ENCODE data around the gene RAB3B.
A peak's percentile ranks its signal among the peaks of the same experiment; 100 is the strongest.

RAB3B gene

DNA sequence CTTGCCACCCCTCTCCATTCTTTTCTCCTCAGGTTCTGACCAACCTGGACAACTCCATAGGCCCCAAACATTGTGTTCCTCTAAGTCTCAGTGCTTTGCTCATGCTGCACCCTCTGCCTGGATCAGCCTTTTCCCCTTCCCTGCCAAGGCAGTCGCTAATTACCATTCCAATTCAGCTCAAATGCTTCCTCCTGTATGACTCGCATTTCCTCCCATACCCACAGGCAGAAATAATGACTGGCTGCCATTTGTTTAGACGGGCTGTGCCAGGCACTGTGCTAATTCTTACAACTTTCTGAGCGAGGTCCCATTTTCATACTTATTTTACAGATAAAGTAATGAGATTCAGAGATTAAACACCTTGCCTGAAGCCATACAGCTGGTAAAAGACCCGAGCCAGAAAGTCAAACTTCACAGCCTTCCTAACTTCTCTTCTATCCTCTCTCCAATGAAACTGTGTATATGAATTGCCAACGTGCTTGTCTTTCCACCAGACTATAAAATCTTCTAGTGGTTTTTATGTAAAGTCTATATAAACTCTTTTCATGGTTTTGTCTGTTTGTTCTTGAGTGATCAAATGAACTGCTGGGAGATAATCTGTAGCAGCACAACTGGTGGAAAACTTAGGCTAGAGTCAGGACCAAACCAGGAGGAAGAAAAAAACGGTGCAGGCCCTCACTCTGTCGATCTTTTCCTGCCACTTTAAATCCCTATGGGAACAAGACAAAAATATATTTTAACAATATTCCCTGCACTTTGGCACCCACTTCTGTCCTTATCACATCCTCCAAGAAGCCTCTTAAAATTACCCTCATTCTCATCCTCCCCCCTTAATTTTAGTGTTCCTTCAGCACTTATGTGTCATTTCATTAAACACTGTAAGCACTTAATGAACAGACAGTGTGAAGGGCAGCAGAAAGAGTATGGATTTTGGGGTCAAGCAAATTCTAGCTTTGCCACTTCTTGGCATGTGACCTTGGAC is 33.7 kb downstream of the RAB3B start:
- peak; percentile 20 for DNase-seq (ENCODE audit: low spot score)

- no peak for DNase-seq (ENCODE audit: low spot score)
Measured at GRCh38 chr1:51955797-51956527, 34.5 kb downstream of the RAB3B start.

- DNase-seq (ENCODE audit: low spot score): no peak
Measured at GRCh38 chr1:51954783-51955182, 35.7 kb downstream of the RAB3B start.

GRCh38 chr1:51953079-51953478 is 37.4 kb downstream of the RAB3B start:
- DNase-seq (ENCODE audit: low spot score): no peak

DNA sequence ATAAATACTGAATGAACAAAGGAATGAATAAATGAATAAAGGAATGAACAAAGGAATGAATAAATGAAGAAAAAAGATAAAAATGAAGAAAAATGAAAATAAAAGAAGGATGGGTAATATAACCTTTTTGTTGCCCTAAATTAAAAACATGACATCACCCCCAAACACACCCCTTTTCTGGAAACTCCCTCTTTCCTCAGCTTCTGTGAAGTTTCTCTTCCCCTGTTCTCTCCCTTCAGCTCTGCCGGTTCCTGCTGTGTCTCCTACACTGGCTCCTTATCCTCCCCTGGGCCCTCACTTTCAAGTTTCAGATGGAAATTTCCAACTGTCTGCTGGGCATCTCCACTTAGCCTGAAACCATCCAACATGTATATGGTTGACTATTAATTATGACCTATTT is 37.9 kb downstream of the RAB3B start:
- no peak for DNase-seq (ENCODE audit: low spot score)

DNA sequence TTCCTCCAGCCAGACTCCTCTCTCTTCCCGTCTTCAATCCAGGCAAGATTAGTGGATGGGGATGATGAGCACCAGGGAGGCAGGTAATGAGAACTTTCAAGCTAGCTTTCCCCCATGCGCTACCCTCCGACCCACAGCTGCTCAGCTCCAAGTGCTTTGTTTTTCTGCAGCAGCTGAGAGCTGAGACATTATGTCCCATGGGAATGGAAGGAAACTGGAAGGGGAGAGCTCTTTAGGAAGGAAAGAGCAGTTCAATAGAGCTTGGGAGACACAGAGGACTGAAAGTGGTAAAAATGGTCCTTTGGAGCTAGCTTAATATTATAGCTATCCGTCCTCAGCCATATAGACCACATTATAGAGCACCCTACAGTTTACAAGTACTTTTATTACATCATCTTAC is 39.8 kb downstream of the RAB3B start:
- DNase-seq (ENCODE audit: low spot score): no peak

DNA sequence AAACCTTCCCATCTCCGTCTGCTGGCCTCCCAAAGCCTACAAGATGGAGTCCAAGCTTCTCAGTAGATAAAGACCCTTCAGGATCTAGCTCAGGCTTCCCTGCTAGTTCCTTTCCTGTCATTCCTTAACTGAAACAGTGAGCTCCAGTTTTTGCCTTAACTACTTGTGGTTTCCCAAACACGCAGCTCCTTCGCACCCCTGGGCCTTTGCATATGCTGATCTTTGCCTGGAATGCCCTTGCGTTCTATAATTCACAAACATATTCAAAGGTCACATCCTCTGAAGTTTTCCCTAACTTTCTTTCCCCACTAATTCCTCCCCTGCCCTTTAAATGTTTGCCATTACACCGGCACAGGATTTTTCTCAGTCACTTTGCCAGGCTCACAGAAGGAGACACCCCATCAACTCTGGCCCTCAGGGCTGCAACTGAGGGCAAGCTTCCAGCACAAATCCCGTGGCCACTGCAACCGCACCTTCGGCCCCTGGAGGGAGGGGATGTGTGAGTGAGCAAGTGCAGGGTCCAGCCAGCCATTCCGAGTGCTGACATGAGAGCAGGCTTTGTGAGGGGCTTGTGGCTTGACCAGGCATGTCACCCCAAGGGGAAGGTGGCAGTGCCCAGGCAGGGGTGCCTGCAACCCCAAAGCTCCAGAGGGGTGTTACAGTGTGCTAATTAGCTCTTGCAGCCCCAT is 41.3 kb downstream of the RAB3B start:
- no peak for DNase-seq (ENCODE audit: low spot score)

DNA sequence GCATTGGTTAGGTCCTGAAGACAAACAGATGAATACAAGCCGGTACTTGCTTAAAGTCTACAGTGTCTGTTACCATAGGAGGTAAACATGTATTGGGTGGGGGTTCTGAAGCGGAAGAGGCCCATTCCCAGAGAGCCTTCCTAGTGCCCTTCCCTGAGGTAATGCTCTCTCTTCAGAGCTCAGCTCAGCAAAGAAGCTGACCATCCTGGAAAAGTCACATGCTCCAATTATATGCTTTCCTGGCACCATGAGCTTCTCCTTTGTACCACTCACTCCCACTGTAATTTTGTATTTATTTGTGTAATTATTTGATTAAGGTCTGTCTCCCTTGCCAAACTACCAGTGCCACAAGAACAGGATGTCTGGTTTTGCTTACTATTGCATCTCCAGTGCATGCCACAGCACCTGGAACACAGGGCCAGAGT is 42.0 kb downstream of the RAB3B start:
- DNase-seq (ENCODE audit: low spot score): no peak

DNA sequence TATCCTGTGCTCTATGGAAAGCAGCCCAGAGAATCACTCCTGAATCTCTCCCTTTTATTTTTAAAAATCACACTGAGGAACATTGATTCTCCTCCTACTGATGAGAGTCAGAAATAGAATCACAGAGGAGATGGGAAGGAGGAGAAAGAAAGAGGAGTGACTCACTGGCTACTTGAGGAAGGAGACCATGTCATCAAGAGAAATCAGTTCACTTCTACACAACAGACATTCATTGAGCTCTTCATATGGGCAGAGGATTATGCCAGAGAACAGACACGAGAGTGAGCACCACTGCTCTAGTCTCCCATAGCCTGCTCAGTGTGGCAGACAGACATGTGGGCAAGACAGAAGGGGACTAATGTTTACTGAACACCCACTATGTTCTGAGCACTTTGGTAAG is 44.2 kb downstream of the RAB3B start:
- DNase-seq (ENCODE audit: low spot score): no peak

- no peak for DNase-seq (ENCODE audit: low spot score)
Measured at GRCh38 chr1:51945591-51945990, 44.9 kb downstream of the RAB3B start.

GRCh38 chr1:51942281-51942680 is 48.2 kb downstream of the RAB3B start:
- DNase-seq (ENCODE audit: low spot score): no peak

DNA sequence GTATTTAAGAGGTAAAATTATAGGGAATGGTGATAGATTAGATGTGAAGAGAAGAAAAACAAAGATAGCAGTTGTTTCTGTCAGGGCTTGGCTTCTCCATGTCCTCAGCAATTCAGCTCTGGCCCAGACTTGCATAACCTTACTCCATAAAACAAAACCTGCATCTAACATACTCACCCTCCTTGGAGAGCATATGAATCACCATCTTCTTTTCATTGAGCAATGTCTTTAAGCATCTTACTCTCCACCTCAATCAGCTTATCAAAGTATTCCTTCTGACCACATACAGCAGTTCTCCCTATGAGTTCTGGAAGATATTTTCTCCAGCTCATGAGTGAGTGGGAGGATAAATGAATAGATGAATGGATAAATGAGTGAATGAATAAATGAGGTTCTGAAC is 49.0 kb downstream of the RAB3B start:
- no peak for DNase-seq (ENCODE audit: low spot score)

- DNase-seq (ENCODE audit: low spot score): no peak
Measured at GRCh38 chr1:51937112-51937511, 53.4 kb downstream of the RAB3B start.

- DNase-seq (ENCODE audit: low spot score): no peak
Measured at GRCh38 chr1:51936531-51936930, 54.0 kb downstream of the RAB3B start.

DNA sequence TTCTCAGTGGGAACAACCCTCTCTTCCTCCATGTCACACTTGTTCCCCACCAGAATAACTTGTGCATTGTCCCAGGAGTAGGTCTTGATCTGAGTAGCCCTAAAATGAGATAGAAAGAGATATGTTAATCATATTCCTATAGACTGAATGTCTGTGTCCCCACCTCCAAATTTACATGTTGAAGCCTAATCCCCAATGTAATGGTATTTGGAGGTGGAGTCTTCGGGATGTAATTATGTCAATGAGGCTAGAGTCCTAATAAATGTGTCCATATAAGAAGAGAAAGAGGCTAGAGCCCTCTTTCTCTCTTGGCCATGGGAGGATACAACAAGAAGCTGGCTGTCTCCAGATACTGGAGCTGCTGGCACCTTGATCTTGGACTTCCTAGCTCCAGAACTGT is 57.2 kb downstream of the RAB3B start:
- DNase-seq (ENCODE audit: low spot score): no peak

GRCh38 chr1:51930329-51930728 is 60.2 kb downstream of the RAB3B start:
- no peak for DNase-seq (ENCODE audit: low spot score)

DNA sequence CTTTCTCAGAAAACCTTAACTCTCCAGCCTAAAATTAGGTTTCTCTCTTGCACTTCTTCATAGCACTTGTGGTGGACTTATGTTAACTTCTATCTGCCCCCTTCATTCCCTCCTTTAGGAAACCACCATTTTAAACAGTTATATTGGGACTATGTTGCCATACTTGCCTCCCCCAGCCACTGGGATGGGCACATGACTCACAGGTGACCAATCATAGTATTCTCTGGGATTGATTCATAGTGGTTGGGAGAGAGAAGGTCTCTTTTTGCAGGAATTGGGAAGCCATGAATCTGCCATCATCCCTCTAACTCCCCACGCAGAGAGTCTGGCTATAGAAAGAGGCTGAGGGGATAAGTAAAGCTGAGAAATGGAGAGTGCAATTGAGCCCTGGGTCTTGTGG is 61.6 kb downstream of the RAB3B start:
- peak; percentile 12 for DNase-seq (ENCODE audit: low spot score)

DNA sequence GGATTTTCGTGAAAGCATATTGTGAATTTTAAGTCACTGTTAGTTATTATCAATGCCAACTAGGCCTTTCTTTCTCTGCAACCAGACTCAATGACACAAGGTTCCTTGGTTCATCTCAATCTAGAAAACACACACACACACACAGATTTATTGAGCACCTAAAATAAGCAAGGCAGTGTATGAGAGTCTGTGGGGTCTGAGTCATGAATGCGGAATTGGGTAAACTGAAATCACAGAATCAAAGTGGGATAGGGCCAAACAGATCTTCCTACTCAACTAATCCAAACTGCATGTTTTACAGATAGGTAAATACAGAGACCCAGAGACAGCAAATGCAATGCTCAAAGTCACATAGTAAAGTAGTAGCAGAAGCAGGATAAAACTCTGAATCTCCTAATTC is 63.5 kb downstream of the RAB3B start:
- DNase-seq (ENCODE audit: low spot score): no peak

DNA sequence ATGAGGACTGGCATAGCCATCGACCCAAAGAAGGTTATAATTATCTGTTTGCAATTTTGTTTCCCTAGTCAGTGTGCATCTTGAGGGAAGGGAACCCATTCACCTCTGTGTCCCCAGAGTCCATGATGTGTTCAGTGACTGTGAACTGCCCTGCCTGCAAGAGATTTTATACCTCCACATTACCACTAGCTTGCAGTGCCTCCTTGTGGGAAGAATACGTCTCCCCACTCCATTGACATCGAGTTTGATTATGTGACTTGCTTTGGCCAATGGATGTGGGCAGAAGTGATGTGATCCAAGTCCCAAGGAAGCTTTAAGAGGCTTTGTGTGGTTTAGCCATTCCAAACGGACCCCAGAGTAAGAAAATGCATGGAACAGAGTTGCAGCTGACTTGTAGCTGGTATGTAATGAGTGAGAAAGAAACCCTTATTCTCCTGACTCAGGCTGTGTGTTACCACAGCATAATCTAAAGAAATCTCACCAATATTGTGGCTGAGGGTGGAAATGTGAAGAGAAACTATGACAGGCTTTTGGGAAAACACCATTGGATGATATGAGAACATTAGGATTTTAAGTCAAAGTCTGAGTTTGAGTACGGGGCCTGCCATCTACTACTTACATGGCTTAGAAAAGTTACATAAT is 64.2 kb downstream of the RAB3B start:
- no peak for DNase-seq (ENCODE audit: low spot score)

GRCh38 chr1:51924455-51924854 is 66.0 kb downstream of the RAB3B start:
- DNase-seq (ENCODE audit: low spot score): peak; percentile 39

GRCh38 chr1:51922040-51922439 is 68.5 kb downstream of the RAB3B start:
- no peak for DNase-seq (ENCODE audit: low spot score)

DNA sequence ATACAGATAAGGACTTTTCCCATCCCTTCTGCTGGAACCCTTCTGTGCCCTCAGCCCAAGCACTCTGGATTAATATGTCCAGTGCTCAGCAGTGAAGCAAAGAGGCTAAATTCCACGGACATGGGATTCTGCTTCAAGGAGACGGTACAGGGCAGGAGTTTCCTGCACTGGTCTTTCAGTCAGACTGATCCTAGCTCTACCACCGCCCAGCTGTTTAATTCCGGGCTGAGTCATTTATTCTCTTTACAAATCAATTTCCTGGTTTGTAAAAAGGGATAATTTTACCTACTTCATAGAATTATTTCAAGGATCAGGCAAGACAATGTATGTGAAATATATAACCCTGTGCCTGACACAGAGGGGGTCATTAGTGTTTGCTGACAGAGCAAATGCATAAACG is 70.4 kb downstream of the RAB3B start:
- DNase-seq (ENCODE audit: low spot score): no peak
